ENCODE data around the gene CHMP4B.
A peak's percentile ranks its signal among the peaks of the same experiment; 100 is the strongest.

Gene CHMP4B

DNA sequence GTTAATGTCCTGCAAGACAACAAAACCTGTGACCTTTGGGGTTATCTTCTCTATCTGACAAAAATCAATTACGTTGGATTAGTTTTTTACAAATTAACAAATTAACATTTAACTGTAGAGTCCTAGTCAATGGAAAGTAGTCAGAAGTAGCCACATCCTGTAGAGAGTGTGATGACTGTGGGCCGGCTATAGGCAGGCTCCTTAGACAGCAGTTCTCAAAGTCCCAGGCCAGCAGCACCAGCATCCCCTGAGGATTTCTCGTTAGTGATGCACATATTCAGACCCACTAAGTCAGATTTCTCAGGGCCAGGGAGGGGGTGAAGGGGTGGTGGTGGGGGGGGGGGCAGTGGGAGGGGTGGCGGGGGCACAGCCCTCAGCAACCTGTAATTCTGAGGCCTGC lies 42.1 kb upstream of the CHMP4B start:
- no peak overlapping the region for H3K4me3 ChIP-seq (ENCODE audit: control insufficient read depth, low read depth, low read length)
- DNase-seq (ENCODE audit: low read depth): no peak
- TF ChIP-seq CTCF (conservative IDR thresholded peaks at IDR 0.05; ENCODE audit: control insufficient read depth, insufficient read depth, low read depth, low read length): no peak

DNA sequence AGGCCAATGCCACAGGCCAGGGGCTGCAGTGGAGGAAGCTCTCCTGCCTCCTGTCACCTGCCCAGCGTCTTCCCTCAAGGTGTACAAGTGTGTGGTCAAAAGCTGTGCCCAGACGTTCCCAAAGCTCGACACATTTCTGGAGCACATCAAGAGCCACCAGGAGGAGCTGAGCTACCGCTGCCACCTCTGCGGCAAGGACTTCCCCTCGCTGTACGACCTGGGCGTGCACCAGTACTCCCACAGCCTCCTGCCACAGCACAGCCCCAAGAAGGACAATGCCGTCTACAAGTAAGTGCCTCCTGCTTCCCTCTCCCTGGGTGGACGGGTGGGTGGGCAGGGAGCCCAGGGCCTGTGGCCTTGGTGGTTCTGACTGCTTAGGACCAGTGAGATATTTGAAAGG lies 41.1 kb upstream of the CHMP4B start:
- H3K4me3 ChIP-seq (ENCODE audit: control insufficient read depth, low read depth, low read length): no peak overlapping the region
- DNase-seq (ENCODE audit: low read depth): no peak
- TF ChIP-seq CTCF (conservative IDR thresholded peaks at IDR 0.05; ENCODE audit: control insufficient read depth, insufficient read depth, low read depth, low read length): no peak

GRCh38 chr20:33771938-33772337 lies 39.2 kb upstream of the CHMP4B start:
- DNase-seq (ENCODE audit: low read depth): peak; percentile 10
- H3K4me3 ChIP-seq (ENCODE audit: control insufficient read depth, low read depth, low read length): no peak overlapping the region
- TF ChIP-seq CTCF (conservative IDR thresholded peaks at IDR 0.05; ENCODE audit: control insufficient read depth, insufficient read depth, low read depth, low read length): no peak

DNA sequence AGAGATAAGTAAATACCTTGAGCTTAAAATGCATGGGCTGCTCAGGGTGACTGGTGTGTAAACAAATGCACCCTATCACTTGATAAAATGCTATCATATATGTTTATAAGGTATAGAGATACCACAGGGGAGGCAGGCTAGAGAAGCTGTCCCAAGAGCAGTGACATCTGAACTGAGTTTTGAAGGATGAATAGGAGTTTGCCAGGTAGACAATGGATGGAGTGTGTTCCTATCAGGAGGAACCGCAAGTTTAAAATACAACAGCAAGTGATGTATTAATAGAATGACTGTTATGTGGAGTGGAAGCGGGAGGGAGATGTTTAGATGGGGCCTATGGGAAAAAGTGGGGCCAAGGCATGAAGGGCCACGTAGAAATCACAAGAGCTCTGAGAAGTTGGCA lies 38.7 kb upstream of the CHMP4B start:
- no peak for TF ChIP-seq CTCF (conservative IDR thresholded peaks at IDR 0.05; ENCODE audit: control insufficient read depth, insufficient read depth, low read depth, low read length)
- DNase-seq (ENCODE audit: low read depth): no peak
- no peak overlapping the region for H3K4me3 ChIP-seq (ENCODE audit: control insufficient read depth, low read depth, low read length)

DNA sequence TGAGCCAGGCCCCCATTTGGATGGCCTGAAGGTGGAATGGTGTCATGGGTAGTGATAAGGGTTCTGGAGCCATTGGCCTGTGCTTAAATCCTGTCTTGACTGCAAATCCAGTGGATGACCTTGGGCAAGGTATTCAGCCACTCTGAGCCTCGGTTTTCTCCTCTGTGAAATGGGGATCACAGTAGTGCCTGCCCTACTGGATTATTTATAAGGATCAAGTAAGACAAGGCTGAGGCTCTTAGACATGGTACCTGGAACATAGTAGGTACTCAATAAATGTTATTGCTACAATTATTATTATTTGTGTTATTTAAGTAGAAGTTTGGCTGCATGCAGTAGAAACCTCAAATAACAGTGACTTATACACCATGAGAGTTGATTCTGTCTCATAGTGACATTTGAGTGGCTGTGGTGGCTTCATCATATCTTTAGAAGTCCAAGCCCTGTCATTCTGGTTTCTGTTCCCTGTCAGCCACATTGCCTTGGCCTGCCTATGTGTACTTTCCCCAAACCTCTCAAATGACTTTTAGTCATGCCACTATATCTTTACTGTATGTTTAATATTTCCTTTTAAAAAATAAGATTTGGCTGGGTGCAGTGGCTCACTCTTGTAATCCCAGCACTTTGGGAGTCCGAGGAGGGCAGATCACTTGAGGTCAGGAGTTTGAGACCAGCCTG lies 37.6 kb upstream of the CHMP4B start:
- H3K4me3 ChIP-seq (ENCODE audit: control insufficient read depth, low read depth, low read length): no peak overlapping the region
- DNase-seq (ENCODE audit: low read depth): no peak
- no peak for TF ChIP-seq CTCF (conservative IDR thresholded peaks at IDR 0.05; ENCODE audit: control insufficient read depth, insufficient read depth, low read depth, low read length)

DNA sequence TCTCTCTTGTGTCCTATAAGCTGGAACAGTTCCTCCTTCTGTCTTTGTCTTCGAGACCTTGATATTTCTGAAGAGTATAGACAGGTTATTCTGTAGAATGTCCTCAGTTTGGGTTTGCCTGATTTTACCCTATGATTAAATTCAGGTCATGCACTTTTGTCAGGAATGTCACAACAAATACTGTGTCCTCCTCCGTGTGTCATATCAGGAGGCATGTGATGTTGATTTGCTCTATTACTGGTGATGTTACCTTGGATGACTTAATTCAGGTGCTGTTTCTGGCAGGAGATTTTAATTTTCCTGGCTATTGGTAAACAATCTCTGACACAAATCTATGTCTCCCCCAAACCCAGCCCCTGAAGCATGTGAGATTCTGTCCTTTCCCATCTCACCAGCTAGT lies 33.3 kb upstream of the CHMP4B start:
- no peak for DNase-seq (ENCODE audit: low read depth)
- no peak for TF ChIP-seq CTCF (conservative IDR thresholded peaks at IDR 0.05; ENCODE audit: control insufficient read depth, insufficient read depth, low read depth, low read length)
- H3K4me3 ChIP-seq (ENCODE audit: control insufficient read depth, low read depth, low read length): no peak overlapping the region

- TF ChIP-seq CTCF (conservative IDR thresholded peaks at IDR 0.05; ENCODE audit: control insufficient read depth, insufficient read depth, low read depth, low read length): no peak
- DNase-seq (ENCODE audit: low read depth): no peak
These were observed 30.0 kb upstream of the CHMP4B start for GRCh38 chr20:33781133-33781532.

More at GRCh38 chr20:33781133-33781532, 30.0 kb upstream of the CHMP4B start:
- H3K4me3 ChIP-seq (ENCODE audit: control insufficient read depth, low read depth, low read length): no peak overlapping the region
